ENCODE measurements around the gene MED19.

The MED19 gene

GRCh38 chr11:57675176-57675941 is 36.7 kb downstream of the MED19 start:
- Histone ChIP-seq H3K9me3 (ENCODE audit: insufficient read depth, low read length) (no peaks in the 10 kb centered on the region), H3K4me3 (ENCODE audit: insufficient read length, low read depth) (no peak overlapping the region), H3K9ac (ENCODE audit: insufficient read length, low read depth) (no peak overlapping the region), H3K36me3 (ENCODE audit: insufficient read depth, insufficient read length, low read length) (peaks cover 67% of the 10 kb centered on the region), H3K27me3 (ENCODE audit: insufficient read depth, insufficient read length) (no peaks in the 10 kb centered on the region), H3K4me1 (ENCODE audit: insufficient read depth, insufficient read length) (no peaks in the 10 kb centered on the region)
- no peak for DNase-seq (ENCODE audit: low read depth, low spot score)
- no peak for TF ChIP-seq SUZ12 (IDR thresholded peaks at IDR 0.05; ENCODE audit: extremely low read depth, insufficient read depth, insufficient read length)
- no peak for TF ChIP-seq ZNF274 (IDR thresholded peaks at IDR 0.05; ENCODE audit: low read depth, low read length)
- TF ChIP-seq YY1 (IDR thresholded peaks at IDR 0.05; ENCODE audit: insufficient read depth, insufficient read length) = no peak

GRCh38 chr11:57674251-57674650 is 37.8 kb downstream of the MED19 start:
- no peaks in the 10 kb centered on the region for H3K27me3 ChIP-seq (ENCODE audit: insufficient read depth, insufficient read length)
- H3K36me3 ChIP-seq (ENCODE audit: insufficient read depth, insufficient read length, low read length) = peaks cover 59% of the 10 kb centered on the region
- no peak for DNase-seq (ENCODE audit: low read depth, low spot score)
- no peaks in the 10 kb centered on the region for H3K4me1 ChIP-seq (ENCODE audit: insufficient read depth, insufficient read length)
- no peaks in the 10 kb centered on the region for H3K9me3 ChIP-seq (ENCODE audit: insufficient read depth, low read length)
- TF ChIP-seq YY1 (IDR thresholded peaks at IDR 0.05; ENCODE audit: insufficient read depth, insufficient read length) (no peak), SUZ12 (IDR thresholded peaks at IDR 0.05; ENCODE audit: extremely low read depth, insufficient read depth, insufficient read length) (no peak), ZNF274 (IDR thresholded peaks at IDR 0.05; ENCODE audit: low read depth, low read length) (no peak)
- H3K9ac ChIP-seq (ENCODE audit: insufficient read length, low read depth) = no peak overlapping the region
- no peak overlapping the region for H3K4me3 ChIP-seq (ENCODE audit: insufficient read length, low read depth)

GRCh38 chr11:57668434-57668782 is 43.6 kb downstream of the MED19 start:
- H3K9me3 ChIP-seq (ENCODE audit: insufficient read depth, low read length) = no peaks in the 10 kb centered on the region
- TF ChIP-seq SUZ12 (IDR thresholded peaks at IDR 0.05; ENCODE audit: extremely low read depth, insufficient read depth, insufficient read length) (no peak), ZNF274 (IDR thresholded peaks at IDR 0.05; ENCODE audit: low read depth, low read length) (no peak), YY1 (IDR thresholded peaks at IDR 0.05; ENCODE audit: insufficient read depth, insufficient read length) (no peak)
- no peaks in the 10 kb centered on the region for H3K4me1 ChIP-seq (ENCODE audit: insufficient read depth, insufficient read length)
- no peak for DNase-seq (ENCODE audit: low read depth, low spot score)
- peak overlapping the region; percentile 99 for H3K9ac ChIP-seq (ENCODE audit: insufficient read length, low read depth)
- H3K4me3 ChIP-seq (ENCODE audit: insufficient read length, low read depth) = peak overlapping the region; percentile 92
- no peaks in the 10 kb centered on the region for H3K27me3 ChIP-seq (ENCODE audit: insufficient read depth, insufficient read length)
- peaks cover 19% of the 10 kb centered on the region for H3K36me3 ChIP-seq (ENCODE audit: insufficient read depth, insufficient read length, low read length)

GRCh38 chr11:57667736-57668433 is 44.1 kb downstream of the MED19 start, which contains the start of gene ZDHHC5:
Gene ZDHHC5 (plus strand): TSS chr11:57668114. CDS start chr11:57673091, 4,977 bp downstream.
- peak; percentile 99 for DNase-seq (ENCODE audit: low read depth, low spot score)
- Histone ChIP-seq H3K27me3 (ENCODE audit: insufficient read depth, insufficient read length) (no peaks in the 10 kb centered on the region), H3K36me3 (ENCODE audit: insufficient read depth, insufficient read length, low read length) (peaks cover 14% of the 10 kb centered on the region), H3K9me3 (ENCODE audit: insufficient read depth, low read length) (no peaks in the 10 kb centered on the region), H3K4me3 (ENCODE audit: insufficient read length, low read depth) (peak within 1 kb of the TSS; percentile 92), H3K9ac (ENCODE audit: insufficient read length, low read depth) (peak within 1 kb of the TSS; percentile 99), H3K4me1 (ENCODE audit: insufficient read depth, insufficient read length) (no peaks in the 10 kb centered on the region)
- no peak for TF ChIP-seq ZNF274 (IDR thresholded peaks at IDR 0.05; ENCODE audit: low read depth, low read length)
- TF ChIP-seq SUZ12 (IDR thresholded peaks at IDR 0.05; ENCODE audit: extremely low read depth, insufficient read depth, insufficient read length) = no peak
- TF ChIP-seq YY1 (IDR thresholded peaks at IDR 0.05; ENCODE audit: insufficient read depth, insufficient read length) = no peak

- no peak for TF ChIP-seq YY1 (IDR thresholded peaks at IDR 0.05; ENCODE audit: insufficient read depth, insufficient read length)
- TF ChIP-seq SUZ12 (IDR thresholded peaks at IDR 0.05; ENCODE audit: extremely low read depth, insufficient read depth, insufficient read length) = no peak
- no peak for TF ChIP-seq ZNF274 (IDR thresholded peaks at IDR 0.05; ENCODE audit: low read depth, low read length)
- peak overlapping the region; percentile 99 for H3K9ac ChIP-seq (ENCODE audit: insufficient read length, low read depth)
- peaks cover 13% of the 10 kb centered on the region for H3K36me3 ChIP-seq (ENCODE audit: insufficient read depth, insufficient read length, low read length)
- H3K4me3 ChIP-seq (ENCODE audit: insufficient read length, low read depth) = peak overlapping the region; percentile 92
- no peaks in the 10 kb centered on the region for H3K4me1 ChIP-seq (ENCODE audit: insufficient read depth, insufficient read length)
- no peaks in the 10 kb centered on the region for H3K9me3 ChIP-seq (ENCODE audit: insufficient read depth, low read length)
- peak; percentile 95 for DNase-seq (ENCODE audit: low read depth, low spot score)
- H3K27me3 ChIP-seq (ENCODE audit: insufficient read depth, insufficient read length) = no peaks in the 10 kb centered on the region
Measured at GRCh38 chr11:57667117-57667735, 44.8 kb downstream of the MED19 start.

- H3K4me3 ChIP-seq (ENCODE audit: insufficient read length, low read depth) = no peak overlapping the region
- no peak for DNase-seq (ENCODE audit: low read depth, low spot score)
- no peak overlapping the region for H3K9ac ChIP-seq (ENCODE audit: insufficient read length, low read depth)
- peaks cover 37% of the 10 kb centered on the region for H3K36me3 ChIP-seq (ENCODE audit: insufficient read depth, insufficient read length, low read length)
- no peaks in the 10 kb centered on the region for H3K27me3 ChIP-seq (ENCODE audit: insufficient read depth, insufficient read length)
- H3K4me1 ChIP-seq (ENCODE audit: insufficient read depth, insufficient read length) = no peaks in the 10 kb centered on the region
- TF ChIP-seq YY1 (IDR thresholded peaks at IDR 0.05; ENCODE audit: insufficient read depth, insufficient read length) (no peak), SUZ12 (IDR thresholded peaks at IDR 0.05; ENCODE audit: extremely low read depth, insufficient read depth, insufficient read length) (no peak), ZNF274 (IDR thresholded peaks at IDR 0.05; ENCODE audit: low read depth, low read length) (no peak)
- H3K9me3 ChIP-seq (ENCODE audit: insufficient read depth, low read length) = no peaks in the 10 kb centered on the region
Measured at GRCh38 chr11:57663975-57664374, 48.0 kb downstream of the MED19 start.

- TF ChIP-seq ZNF274 (IDR thresholded peaks at IDR 0.05; ENCODE audit: low read depth, low read length) (no peak), YY1 (IDR thresholded peaks at IDR 0.05; ENCODE audit: insufficient read depth, insufficient read length) (no peak), SUZ12 (IDR thresholded peaks at IDR 0.05; ENCODE audit: extremely low read depth, insufficient read depth, insufficient read length) (no peak)
- DNase-seq (ENCODE audit: low read depth, low spot score) = no peak
- peaks cover 39% of the 10 kb centered on the region for H3K36me3 ChIP-seq (ENCODE audit: insufficient read depth, insufficient read length, low read length)
- H3K4me3 ChIP-seq (ENCODE audit: insufficient read length, low read depth) = no peak overlapping the region
- H3K4me1 ChIP-seq (ENCODE audit: insufficient read depth, insufficient read length) = no peaks in the 10 kb centered on the region
- H3K9me3 ChIP-seq (ENCODE audit: insufficient read depth, low read length) = no peaks in the 10 kb centered on the region
- H3K9ac ChIP-seq (ENCODE audit: insufficient read length, low read depth) = no peak overlapping the region
- H3K27me3 ChIP-seq (ENCODE audit: insufficient read depth, insufficient read length) = no peaks in the 10 kb centered on the region
Measured at GRCh38 chr11:57662893-57663292, 49.1 kb downstream of the MED19 start.

All from NT2/D1 (cell line).